ENCODE results near the gene ELOVL1. TPM values are rescaled to one million over a fixed set of nuclear protein-coding genes. Genes with fewer than 3 reads are reported as not detected.
A peak's percentile ranks its signal among the peaks of the same experiment; 100 is the strongest.

The ELOVL1 gene
- total and polyA plus RNA-seq, 2 experiments from 2014 or later = 16.7 to 23.3 TPM

DNA sequence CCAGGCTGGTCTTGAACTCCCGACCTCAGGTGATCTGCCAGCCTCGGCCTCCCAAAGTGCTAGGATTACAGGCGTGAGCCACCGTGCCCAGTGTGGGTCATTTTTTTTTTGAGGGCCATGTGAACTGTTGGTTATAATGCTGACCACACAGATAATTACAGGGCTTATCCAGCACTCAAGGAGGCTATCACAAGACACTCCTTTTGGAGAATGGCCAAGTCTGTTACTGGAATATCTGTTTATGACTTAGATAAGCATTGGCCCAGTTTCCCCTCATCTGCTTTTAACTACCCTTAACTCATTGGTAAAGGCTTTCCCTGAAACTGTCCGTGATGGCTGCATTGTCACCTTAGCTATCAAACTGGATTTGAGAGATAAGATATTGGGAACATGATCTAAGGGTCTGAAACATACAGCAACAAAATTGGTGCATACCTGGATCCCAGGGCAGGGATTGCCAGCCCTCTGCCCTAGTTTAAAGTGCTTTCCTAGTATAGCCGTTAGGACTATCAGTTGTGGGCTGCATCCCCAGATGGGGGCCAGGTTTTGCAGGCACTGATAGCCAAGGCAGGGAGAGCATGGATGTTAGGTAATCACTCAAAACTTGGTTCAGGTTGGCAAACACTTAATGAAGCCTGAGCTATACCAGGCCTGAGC, 37.5 kb upstream of the ELOVL1 start (continued):
- TF ChIP-seq, protein P1, sequence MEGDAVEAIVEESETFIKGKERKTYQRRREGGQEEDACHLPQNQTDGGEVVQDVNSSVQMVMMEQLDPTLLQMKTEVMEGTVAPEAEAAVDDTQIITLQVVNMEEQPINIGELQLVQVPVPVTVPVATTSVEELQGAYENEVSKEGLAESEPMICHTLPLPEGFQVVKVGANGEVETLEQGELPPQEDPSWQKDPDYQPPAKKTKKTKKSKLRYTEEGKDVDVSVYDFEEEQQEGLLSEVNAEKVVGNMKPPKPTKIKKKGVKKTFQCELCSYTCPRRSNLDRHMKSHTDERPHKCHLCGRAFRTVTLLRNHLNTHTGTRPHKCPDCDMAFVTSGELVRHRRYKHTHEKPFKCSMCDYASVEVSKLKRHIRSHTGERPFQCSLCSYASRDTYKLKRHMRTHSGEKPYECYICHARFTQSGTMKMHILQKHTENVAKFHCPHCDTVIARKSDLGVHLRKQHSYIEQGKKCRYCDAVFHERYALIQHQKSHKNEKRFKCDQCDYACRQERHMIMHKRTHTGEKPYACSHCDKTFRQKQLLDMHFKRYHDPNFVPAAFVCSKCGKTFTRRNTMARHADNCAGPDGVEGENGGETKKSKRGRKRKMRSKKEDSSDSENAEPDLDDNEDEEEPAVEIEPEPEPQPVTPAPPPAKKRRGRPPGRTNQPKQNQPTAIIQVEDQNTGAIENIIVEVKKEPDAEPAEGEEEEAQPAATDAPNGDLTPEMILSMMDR (conservative IDR thresholded peaks at IDR 0.05; ENCODE audit: low read depth in 2 of 2) = no peak

DNA sequence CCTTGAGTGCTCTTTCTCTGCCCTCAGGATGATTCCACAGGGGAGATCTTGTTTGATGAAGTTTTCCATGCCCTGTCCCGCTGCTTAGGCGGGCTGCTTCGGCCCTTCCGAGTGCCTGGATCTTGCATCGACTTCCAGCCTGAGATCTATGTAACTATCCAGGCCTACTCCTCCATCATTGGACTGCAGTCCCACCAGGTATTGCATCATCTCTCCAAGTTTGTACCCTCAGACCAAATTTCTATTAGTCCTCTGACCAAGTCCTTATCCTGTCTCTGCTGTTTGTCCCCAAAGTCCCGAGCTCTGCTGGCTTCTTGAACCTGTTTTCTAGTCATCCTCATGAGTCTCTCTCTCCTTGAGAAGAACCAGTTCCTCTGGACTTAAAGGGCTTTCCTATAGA, 36.5 kb upstream of the ELOVL1 start:
- Histone ChIP-seq H3K79me2 (replicated peaks; ENCODE audit: insufficient read depth) (no peaks in the 10 kb centered on the region), H3F3A (replicated peaks; ENCODE audit: low read depth) (no peaks in the 10 kb centered on the region), H2AFZ (no peak overlapping the region), H3K4me2 (no peak overlapping the region), H4K20me1 (replicated peaks; ENCODE audit: insufficient read depth) (no peaks in the 10 kb centered on the region; the same call in 1 of the 2 replicates), H3K4me3 (no peak overlapping the region), H3K36me3 (ENCODE audit: insufficient read depth) (no peaks in the 10 kb centered on the region), H3K4me1 (ENCODE audit: insufficient read depth) (no peaks in the 10 kb centered on the region), H3K27me3 (ENCODE audit: insufficient read depth) (no peaks in the 10 kb centered on the region), H3K27ac (ENCODE audit: low read depth) (no peak overlapping the region), H3K9me2 (ENCODE audit: insufficient read depth) (no peaks in the 10 kb centered on the region)
- DNase-seq (ENCODE audit: low spot score) = no peak
- no peaks in the 10 kb centered on the region for H3K9me3 Mint-ChIP-seq
- H3K4me1 Mint-ChIP-seq = no peaks in the 10 kb centered on the region
- no peak overlapping the region for H3K4me3 Mint-ChIP-seq
- H3K27me3 Mint-ChIP-seq (ENCODE audit: insufficient read depth, low read depth, poor library complexity) = no peaks in the 10 kb centered on the region
- no peak for ATAC-seq
- peak overlapping the region; percentile 26 for H3K27ac Mint-ChIP-seq
- H3K36me3 Mint-ChIP-seq (ENCODE audit: low read depth) = peaks cover 10% of the 10 kb centered on the region
- TF ChIP-seq, protein P2, sequence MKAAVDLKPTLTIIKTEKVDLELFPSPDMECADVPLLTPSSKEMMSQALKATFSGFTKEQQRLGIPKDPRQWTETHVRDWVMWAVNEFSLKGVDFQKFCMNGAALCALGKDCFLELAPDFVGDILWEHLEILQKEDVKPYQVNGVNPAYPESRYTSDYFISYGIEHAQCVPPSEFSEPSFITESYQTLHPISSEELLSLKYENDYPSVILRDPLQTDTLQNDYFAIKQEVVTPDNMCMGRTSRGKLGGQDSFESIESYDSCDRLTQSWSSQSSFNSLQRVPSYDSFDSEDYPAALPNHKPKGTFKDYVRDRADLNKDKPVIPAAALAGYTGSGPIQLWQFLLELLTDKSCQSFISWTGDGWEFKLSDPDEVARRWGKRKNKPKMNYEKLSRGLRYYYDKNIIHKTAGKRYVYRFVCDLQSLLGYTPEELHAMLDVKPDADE (IDR thresholded peaks at IDR 0.05) = no peak
- TF ChIP-seq, protein P3, sequence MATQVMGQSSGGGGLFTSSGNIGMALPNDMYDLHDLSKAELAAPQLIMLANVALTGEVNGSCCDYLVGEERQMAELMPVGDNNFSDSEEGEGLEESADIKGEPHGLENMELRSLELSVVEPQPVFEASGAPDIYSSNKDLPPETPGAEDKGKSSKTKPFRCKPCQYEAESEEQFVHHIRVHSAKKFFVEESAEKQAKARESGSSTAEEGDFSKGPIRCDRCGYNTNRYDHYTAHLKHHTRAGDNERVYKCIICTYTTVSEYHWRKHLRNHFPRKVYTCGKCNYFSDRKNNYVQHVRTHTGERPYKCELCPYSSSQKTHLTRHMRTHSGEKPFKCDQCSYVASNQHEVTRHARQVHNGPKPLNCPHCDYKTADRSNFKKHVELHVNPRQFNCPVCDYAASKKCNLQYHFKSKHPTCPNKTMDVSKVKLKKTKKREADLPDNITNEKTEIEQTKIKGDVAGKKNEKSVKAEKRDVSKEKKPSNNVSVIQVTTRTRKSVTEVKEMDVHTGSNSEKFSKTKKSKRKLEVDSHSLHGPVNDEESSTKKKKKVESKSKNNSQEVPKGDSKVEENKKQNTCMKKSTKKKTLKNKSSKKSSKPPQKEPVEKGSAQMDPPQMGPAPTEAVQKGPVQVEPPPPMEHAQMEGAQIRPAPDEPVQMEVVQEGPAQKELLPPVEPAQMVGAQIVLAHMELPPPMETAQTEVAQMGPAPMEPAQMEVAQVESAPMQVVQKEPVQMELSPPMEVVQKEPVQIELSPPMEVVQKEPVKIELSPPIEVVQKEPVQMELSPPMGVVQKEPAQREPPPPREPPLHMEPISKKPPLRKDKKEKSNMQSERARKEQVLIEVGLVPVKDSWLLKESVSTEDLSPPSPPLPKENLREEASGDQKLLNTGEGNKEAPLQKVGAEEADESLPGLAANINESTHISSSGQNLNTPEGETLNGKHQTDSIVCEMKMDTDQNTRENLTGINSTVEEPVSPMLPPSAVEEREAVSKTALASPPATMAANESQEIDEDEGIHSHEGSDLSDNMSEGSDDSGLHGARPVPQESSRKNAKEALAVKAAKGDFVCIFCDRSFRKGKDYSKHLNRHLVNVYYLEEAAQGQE (IDR thresholded peaks at IDR 0.05; ENCODE audit: unreplicated experiment) = no peak
- TF ChIP-seq EZH2phosphoT487 (IDR thresholded peaks at IDR 0.05; ENCODE audit: unreplicated experiment) (no peak), NANOG (IDR thresholded peaks at IDR 0.05; ENCODE audit: borderline replicate concordance) (no peak), CREB1 (CRISPR knock-in tag; IDR thresholded peaks at IDR 0.05; ENCODE audit: low read depth) (no peak), JUNB (IDR thresholded peaks at IDR 0.05; ENCODE audit: unreplicated experiment) (no peak), STAT1 (IDR thresholded peaks at IDR 0.05; ENCODE audit: unreplicated experiment) (no peak), ZNF114 (CRISPR knock-in tag; IDR thresholded peaks at IDR 0.05) (no peak)
- TF ChIP-seq, protein P4, sequence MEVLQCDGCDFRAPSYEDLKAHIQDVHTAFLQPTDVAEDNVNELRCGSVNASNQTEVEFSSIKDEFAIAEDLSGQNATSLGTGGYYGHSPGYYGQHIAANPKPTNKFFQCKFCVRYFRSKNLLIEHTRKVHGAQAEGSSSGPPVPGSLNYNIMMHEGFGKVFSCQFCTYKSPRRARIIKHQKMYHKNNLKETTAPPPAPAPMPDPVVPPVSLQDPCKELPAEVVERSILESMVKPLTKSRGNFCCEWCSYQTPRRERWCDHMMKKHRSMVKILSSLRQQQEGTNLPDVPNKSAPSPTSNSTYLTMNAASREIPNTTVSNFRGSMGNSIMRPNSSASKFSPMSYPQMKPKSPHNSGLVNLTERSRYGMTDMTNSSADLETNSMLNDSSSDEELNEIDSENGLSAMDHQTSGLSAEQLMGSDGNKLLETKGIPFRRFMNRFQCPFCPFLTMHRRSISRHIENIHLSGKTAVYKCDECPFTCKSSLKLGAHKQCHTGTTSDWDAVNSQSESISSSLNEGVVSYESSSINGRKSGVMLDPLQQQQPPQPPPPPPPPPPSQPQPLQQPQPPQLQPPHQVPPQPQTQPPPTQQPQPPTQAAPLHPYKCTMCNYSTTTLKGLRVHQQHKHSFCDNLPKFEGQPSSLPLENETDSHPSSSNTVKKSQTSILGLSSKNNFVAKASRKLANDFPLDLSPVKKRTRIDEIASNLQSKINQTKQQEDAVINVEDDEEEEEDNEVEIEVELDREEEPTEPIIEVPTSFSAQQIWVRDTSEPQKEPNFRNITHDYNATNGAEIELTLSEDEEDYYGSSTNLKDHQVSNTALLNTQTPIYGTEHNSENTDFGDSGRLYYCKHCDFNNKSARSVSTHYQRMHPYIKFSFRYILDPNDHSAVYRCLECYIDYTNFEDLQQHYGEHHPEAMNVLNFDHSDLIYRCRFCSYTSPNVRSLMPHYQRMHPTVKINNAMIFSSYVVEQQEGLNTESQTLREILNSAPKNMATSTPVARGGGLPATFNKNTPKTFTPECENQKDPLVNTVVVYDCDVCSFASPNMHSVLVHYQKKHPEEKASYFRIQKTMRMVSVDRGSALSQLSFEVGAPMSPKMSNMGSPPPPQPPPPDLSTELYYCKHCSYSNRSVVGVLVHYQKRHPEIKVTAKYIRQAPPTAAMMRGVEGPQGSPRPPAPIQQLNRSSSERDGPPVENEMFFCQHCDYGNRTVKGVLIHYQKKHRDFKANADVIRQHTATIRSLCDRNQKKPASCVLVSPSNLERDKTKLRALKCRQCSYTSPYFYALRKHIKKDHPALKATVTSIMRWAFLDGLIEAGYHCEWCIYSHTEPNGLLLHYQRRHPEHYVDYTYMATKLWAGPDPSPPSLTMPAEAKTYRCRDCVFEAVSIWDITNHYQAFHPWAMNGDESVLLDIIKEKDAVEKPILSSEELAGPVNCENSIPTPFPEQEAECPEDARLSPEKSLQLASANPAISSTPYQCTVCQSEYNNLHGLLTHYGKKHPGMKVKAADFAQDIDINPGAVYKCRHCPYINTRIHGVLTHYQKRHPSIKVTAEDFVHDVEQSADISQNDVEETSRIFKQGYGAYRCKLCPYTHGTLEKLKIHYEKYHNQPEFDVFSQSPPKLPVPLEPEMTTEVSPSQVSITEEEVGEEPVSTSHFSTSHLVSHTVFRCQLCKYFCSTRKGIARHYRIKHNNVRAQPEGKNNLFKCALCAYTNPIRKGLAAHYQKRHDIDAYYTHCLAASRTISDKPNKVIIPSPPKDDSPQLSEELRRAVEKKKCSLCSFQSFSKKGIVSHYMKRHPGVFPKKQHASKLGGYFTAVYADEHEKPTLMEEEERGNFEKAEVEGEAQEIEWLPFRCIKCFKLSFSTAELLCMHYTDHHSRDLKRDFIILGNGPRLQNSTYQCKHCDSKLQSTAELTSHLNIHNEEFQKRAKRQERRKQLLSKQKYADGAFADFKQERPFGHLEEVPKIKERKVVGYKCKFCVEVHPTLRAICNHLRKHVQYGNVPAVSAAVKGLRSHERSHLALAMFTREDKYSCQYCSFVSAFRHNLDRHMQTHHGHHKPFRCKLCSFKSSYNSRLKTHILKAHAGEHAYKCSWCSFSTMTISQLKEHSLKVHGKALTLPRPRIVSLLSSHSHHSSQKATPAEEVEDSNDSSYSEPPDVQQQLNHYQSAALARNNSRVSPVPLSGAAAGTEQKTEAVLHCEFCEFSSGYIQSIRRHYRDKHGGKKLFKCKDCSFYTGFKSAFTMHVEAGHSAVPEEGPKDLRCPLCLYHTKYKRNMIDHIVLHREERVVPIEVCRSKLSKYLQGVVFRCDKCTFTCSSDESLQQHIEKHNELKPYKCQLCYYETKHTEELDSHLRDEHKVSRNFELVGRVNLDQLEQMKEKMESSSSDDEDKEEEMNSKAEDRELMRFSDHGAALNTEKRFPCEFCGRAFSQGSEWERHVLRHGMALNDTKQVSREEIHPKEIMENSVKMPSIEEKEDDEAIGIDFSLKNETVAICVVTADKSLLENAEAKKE (CRISPR knock-in tag; IDR thresholded peaks at IDR 0.05) = no peak

Data from GM23338 (cell line).